K562 (cell line): ENCODE results near the gene HSPA1B. TPM values are rescaled to one million over a fixed set of nuclear protein-coding genes. Genes with fewer than 3 reads are reported as not detected.

Experiments used
- ATF4 ChIP-seq: fragments of 450-650 bp; formaldehyde crosslinking; IDR thresholded peaks from 2 replicates; pipeline ENCODE4 v1.4.0; 2022; ENCODE audit warnings: mild to moderate bottlenecking, moderate library complexity
- BRCA1 ChIP-seq, 2 experiments: fragments of 450-650 bp in 1 of 2; sonication (generic) in 1 of 2; formaldehyde crosslinking in 1 of 2; IDR thresholded peaks; 2 replicates each; pipeline versions ENCODE4 v1.5.0 to v1.6.1; 2017 to 2020; ENCODE audit warnings: mild to moderate bottlenecking in 1 of 2, missing genetic modification reagents in 1 of 2
- DNMT1 ChIP-seq: fragments of 450-650 bp; IDR thresholded peaks from 2 replicates; pipeline ENCODE4 v1.6.1; 2016; ENCODE audit warnings: antibody characterized with exemption, mild to moderate bottlenecking
- E2F5 ChIP-seq: sonication (generic); formaldehyde crosslinking; IDR thresholded peaks from 2 replicates; pipeline ENCODE4 v1.8.0; 2022; ENCODE audit warnings: mild to moderate bottlenecking, missing genetic modification reagents
- GATA2 ChIP-seq: sonication (generic); formaldehyde crosslinking; IDR thresholded peaks from 2 replicates; pipeline ENCODE4 v1.4.0; 2020; ENCODE audit warnings: mild to moderate bottlenecking, missing genetic modification reagents
- HNRNPLL ChIP-seq: fragments of 200-400 bp; formaldehyde crosslinking; IDR thresholded peaks from 2 replicates; pipeline ENCODE4 v1.6.1; 2017; ENCODE audit warnings: low read length, low read depth, mild to moderate bottlenecking; ENCODE audit not compliant: poor library complexity, severe bottlenecking
- MBD2 ChIP-seq: sonication (generic); IDR thresholded peaks from 2 replicates; pipeline ENCODE4 v1.6.1; 2016; ENCODE audit warnings: low read depth, borderline replicate concordance
- NR3C1 ChIP-seq: sonication (generic); formaldehyde crosslinking; IDR thresholded peaks from 2 replicates; pipeline ENCODE4 v1.8.1; 2022; ENCODE audit warnings: missing genetic modification reagents
- PHF8 ChIP-seq: fragments of 200-600 bp; sonication (generic); IDR thresholded peaks from 2 replicates; pipeline ENCODE4 v1.6.1; 2012; ENCODE audit warnings: mixed run types, mild to moderate bottlenecking, inconsistent platforms, low read length, moderate library complexity, borderline replicate concordance
- PYGO2 ChIP-seq: fragments of 450-650 bp; IDR thresholded peaks from 2 replicates; pipeline ENCODE4 v1.6.1; 2016; ENCODE audit warnings: mild to moderate bottlenecking, missing genetic modification characterization, moderate library complexity, missing compliant biosample characterization
- SMARCC2 ChIP-seq: fragments of 450-650 bp; IDR thresholded peaks from 2 replicates; pipeline ENCODE4 v1.6.1; 2017; ENCODE audit warnings: antibody characterized with exemption, moderate library complexity, mild to moderate bottlenecking, low read depth
- SMC3 ChIP-seq: conservative IDR thresholded peaks from 2 replicates; pipeline ENCODE4 v1.6.1; 2011; ENCODE audit warnings: low read depth, low read length, improper control_type of control experiment; ENCODE audit not compliant: insufficient read depth
- SNAPC5 ChIP-seq: fragments of 250-450 bp; sonication (Bioruptor Pico); IDR thresholded peaks from 2 replicates; pipeline ENCODE4 v1.8.0; 2021; ENCODE audit warnings: moderate library complexity, mild to moderate bottlenecking, inconsistent platforms
- TEAD4 ChIP-seq, 2 experiments: sonication (generic) in 1 of 2; formaldehyde crosslinking in 1 of 2; IDR thresholded peaks; 2 replicates each; pipeline versions ENCODE4 v1.6.1 to v1.8.0; 2012 to 2022; ENCODE audit warnings: borderline replicate concordance in 1 of 2, inconsistent platforms in 1 of 2, low read length in 1 of 2, mild to moderate bottlenecking in 1 of 2, missing genetic modification reagents in 1 of 2
- THRB ChIP-seq: fragments of 450-650 bp; formaldehyde crosslinking; conservative IDR thresholded peaks from 2 replicates; pipeline ENCODE4 v1.4.0; 2022; ENCODE audit warnings: mild to moderate bottlenecking, missing genetic modification characterization
- TRIM24 ChIP-seq, 2 experiments: fragments of 450-650 bp; IDR thresholded peaks; 2 replicates each; pipeline ENCODE4 v1.6.1; 2016
- ZBTB12 ChIP-seq: fragments of 250-450 bp; sonication (Bioruptor Pico); IDR thresholded peaks from 2 replicates; pipeline ENCODE4 v1.4.0; 2020
- ZNF124 ChIP-seq: sonication (generic); formaldehyde crosslinking; IDR thresholded peaks from 2 replicates; pipeline ENCODE4 v1.8.1; 2022; ENCODE audit warnings: missing genetic modification reagents
- ZNF41 ChIP-seq: fragments of 250-450 bp; sonication (Bioruptor Pico); conservative IDR thresholded peaks from 2 replicates; pipeline ENCODE4 v1.4.0; 2020; ENCODE audit warnings: mild to moderate bottlenecking
- ZNF512 ChIP-seq: IDR thresholded peaks from 2 replicates; pipeline ENCODE4 v1.6.1; 2016; ENCODE audit warnings: missing genetic modification characterization, missing compliant biosample characterization
- ZNF764 ChIP-seq: fragments of 250-450 bp; sonication (Bioruptor Pico); IDR thresholded peaks from 2 replicates; pipeline ENCODE4 v1.4.0; 2020; ENCODE audit warnings: low read depth, mild to moderate bottlenecking, moderate library complexity
- polyA plus RNA-seq, 8 experiments: library from polyadenylated mRNA; depleted of rRNA in 4 of 8; stranded (reverse) in 5 of 8; unstranded in 3 of 8; fragments of >200 nt; fragmentation: Nextera tagmentation in 2 of 8; fragmentation: Illumina TruSeq in 1 of 8; extraction: Ambion mirVana in 2 of 8; extraction: Trizol in 1 of 8; gene quantifications; 2 replicates each; pipeline versions ENCODE4 v1.2.1 to v1.2.3, GENCODE V29; 2011 to 2014; ENCODE audit warnings: inconsistent platforms in 1 of 8, missing spikeins in 1 of 8
- total RNA-seq, 7 experiments: library from RNA; depleted of rRNA in 6 of 7; stranded (reverse); fragments of >200 nt in 6 of 7; fragmentation: Illumina TruSeq in 2 of 7; extraction: Trizol in 2 of 7; gene quantifications; 2 replicates each; pipeline versions ENCODE4 v1.2.1 to v1.2.3, GENCODE V29; 2011 to 2021; ENCODE audit warnings: low replicate concordance in 1 of 7

The HSPA1B gene
- total and polyA plus RNA-seq, 9 of the 15 experiments (the other 6 are each of a cell fraction or from before 2014, with no cell fraction given), result 0.27 to 227 (median 51.2) TPM

GRCh38 chr6:31806470-31807272 lies 20.9 kb upstream of the HSPA1B start, which contains the start of gene LSM2 (continued):
- TF ChIP-seq SMARCC2, result peak; percentile 64
- TF ChIP-seq SMC3, result no peak
- TF ChIP-seq ZNF764 (CRISPR knock-in tag), result no peak; the same call in 1 of the 2 replicates
- TF ChIP-seq GATA2, result 0 out of 2 replicates have a peak, but pooled peaks have one; percentile 34
- peak; percentile 27; the same call in 1 of the 2 replicates for TF ChIP-seq MBD2
- no peak for TF ChIP-seq SNAPC5 (CRISPR knock-in tag)
- 0 out of 2 replicates have a peak, but pooled peaks have one; percentile 14 for TF ChIP-seq THRB (CRISPR knock-in tag)
- TF ChIP-seq E2F5 (CRISPR knock-in tag), result no peak
- no peak; the same call in 1 of the 2 replicates for TF ChIP-seq TEAD4 (IDR thresholded peaks at IDR 0.05; ENCODE audit: low read length)
- TF ChIP-seq TEAD4 (CRISPR knock-in tag; IDR thresholded peaks at IDR 0.05; ENCODE audit: borderline replicate concordance), result no peak
- peak in 1 of 2 experiments; percentile 33; a peak in 1 of 4 replicates for TF ChIP-seq TRIM24 (IDR thresholded peaks at IDR 0.05)
- TF ChIP-seq PYGO2 (tag), result no peak
- peak; percentile 95 for TF ChIP-seq ZBTB12
- no peak; the same call in 1 of the 2 replicates for TF ChIP-seq ZNF41 (CRISPR knock-in tag)
- no peak for TF ChIP-seq BRCA1 (IDR thresholded peaks at IDR 0.05)
- TF ChIP-seq BRCA1 (CRISPR knock-in tag; IDR thresholded peaks at IDR 0.05), result no peak
- peak; percentile 96 for TF ChIP-seq PHF8
- TF ChIP-seq ZNF512 (tag), result no peak; the same call in 1 of the 2 replicates
- TF ChIP-seq ATF4 (CRISPR knock-in tag), result peak; percentile 13
- peak; percentile 80; the same call in 1 of the 2 replicates for TF ChIP-seq DNMT1
- no peak for TF ChIP-seq NR3C1 (CRISPR knock-in tag)
- TF ChIP-seq HNRNPLL, result peak; percentile 99
- no peak for TF ChIP-seq ZNF124 (CRISPR knock-in tag)
